ENCODE measurements around the gene OR3A2. TPM values are rescaled to one million over a fixed set of nuclear protein-coding genes. Genes with fewer than 3 reads are reported as not detected.

The OR3A2 gene
- total RNA-seq, 1 experiment from 2014 or later = not detected

GRCh38 chr17:3295632-3296031, 90.5 kb downstream of the OR3A2 start:
- ChIA-PET POLR2A (no interaction called here), RAD21 (ENCODE audit: low non-redundant PET in 1 of 2, low total read pairs in 2 of 2, uncharacterized antibody in 2 of 2, unreplicated experiment in 2 of 2) (no interaction called here), CTCF (no interaction called here)
- no peak for DNase-seq (ENCODE audit: low read depth, low spot score)
- Histone ChIP-seq H3K4me1 (ENCODE audit: control insufficient read depth in 1 of 2, insufficient read depth in 2 of 2, low read length in 2 of 2) (no peaks in the 10 kb centered on the region), H3K4me2 (ENCODE audit: low read length) (no peak overlapping the region), H3K27ac (ENCODE audit: low read depth, low read length) (no peak overlapping the region), H3K9ac (ENCODE audit: low read length) (no peak overlapping the region), H3K4me3 (replicated peaks in 1 of 2; ENCODE audit: low read depth in 1 of 2, low read length in 2 of 2) (no peak overlapping the region), H3K9me2 (ENCODE audit: insufficient read depth) (no peaks in the 10 kb centered on the region), H2AFZ (ENCODE audit: low read depth, low read length, poor library complexity, severe bottlenecking) (no peak overlapping the region), H4K20me1 (ENCODE audit: insufficient read depth) (no peaks in the 10 kb centered on the region; the same call in 1 of the 2 replicates), H3K79me2 (ENCODE audit: insufficient read depth, low read length) (no peaks in the 10 kb centered on the region), H3K9me3 (ENCODE audit: control insufficient read depth in 1 of 2, insufficient read depth in 1 of 2, low read depth in 1 of 2, low read length in 2 of 2) (no peaks in the 10 kb centered on the region), H3K27me3 (ENCODE audit: insufficient read depth, low read length) (peaks cover 53% of the 10 kb centered on the region), H3K36me3 (ENCODE audit: control insufficient read depth in 1 of 2, insufficient read depth in 2 of 2, low read length in 2 of 2) (no peaks in the 10 kb centered on the region)
- no peak for ATAC-seq
- TF ChIP-seq ELF1 (IDR thresholded peaks at IDR 0.05; ENCODE audit: borderline replicate concordance, low read depth) = no peak
- TF ChIP-seq EGR1 (IDR thresholded peaks at IDR 0.05; ENCODE audit: low read depth) = no peak
- no peak for TF ChIP-seq YY1 (IDR thresholded peaks at IDR 0.05; ENCODE audit: extremely low read depth, insufficient replicate concordance, low read depth, low read length)
- no peak for TF ChIP-seq POLR2A (IDR thresholded peaks at IDR 0.05; ENCODE audit: borderline replicate concordance, extremely low read depth, insufficient read depth, insufficient read length)
- TF ChIP-seq ZNF274 (IDR thresholded peaks at IDR 0.05; ENCODE audit: low read depth, low read length) = no peak
- TF ChIP-seq JUND (IDR thresholded peaks at IDR 0.05) = no peak
- no peak for TF ChIP-seq ATF3 (IDR thresholded peaks at IDR 0.05)
- TF ChIP-seq POLR2AphosphoS5 (IDR thresholded peaks at IDR 0.05; ENCODE audit: low read depth, low read length) = no peak
- TF ChIP-seq FOSL1 (IDR thresholded peaks at IDR 0.05; ENCODE audit: low read depth) = no peak
- TF ChIP-seq REST (IDR thresholded peaks at IDR 0.05; ENCODE audit: low read depth) = no peak
- TF ChIP-seq RAD21 (IDR thresholded peaks at IDR 0.05; ENCODE audit: low read depth) = no peak
- TF ChIP-seq CBX3 (IDR thresholded peaks at IDR 0.05; ENCODE audit: low read depth) = no peak
- no peak for TF ChIP-seq SRF (IDR thresholded peaks at IDR 0.05; ENCODE audit: low read depth)
- TF ChIP-seq CEBPB (IDR thresholded peaks at IDR 0.05; ENCODE audit: low read depth) = no peak
- TF ChIP-seq TCF7L2 (IDR thresholded peaks at IDR 0.05; ENCODE audit: borderline replicate concordance, extremely low read depth, insufficient read depth, insufficient read length) = no peak
- no peak for TF ChIP-seq EZH2phosphoT487 (IDR thresholded peaks at IDR 0.05; ENCODE audit: borderline replicate concordance)
- TF ChIP-seq ZBTB33 (IDR thresholded peaks at IDR 0.05; ENCODE audit: extremely low read depth, insufficient replicate concordance, low read length) = no peak
- TF ChIP-seq MAX (IDR thresholded peaks at IDR 0.05) = no peak
- TF ChIP-seq CTCF (IDR thresholded peaks at IDR 0.05 in 2 of 3, conservative IDR thresholded peaks at IDR 0.05 in 1 of 3; ENCODE audit: borderline replicate concordance in 1 of 3, insufficient read depth in 1 of 3, low read depth in 2 of 3, low read length in 2 of 3) = no peak
- intact Hi-C loops (cut with micrococcal nuclease) = no loop called here
- BruUV-seq (replicated peaks) = no TSS peak

Data from HCT116 (cell line).